GM19023 (cell line): Measurements from ENCODE around the gene MRPS18A.

Experiments
- ATAC-seq: cut with Tn5 transposase; IDR thresholded peaks from one replicate; pipeline ENCODE4 v1.9.1; 2021; ENCODE audit warnings: mild to moderate bottlenecking, moderate library complexity; ENCODE audit not compliant: unreplicated experiment

MRPS18A gene

DNA sequence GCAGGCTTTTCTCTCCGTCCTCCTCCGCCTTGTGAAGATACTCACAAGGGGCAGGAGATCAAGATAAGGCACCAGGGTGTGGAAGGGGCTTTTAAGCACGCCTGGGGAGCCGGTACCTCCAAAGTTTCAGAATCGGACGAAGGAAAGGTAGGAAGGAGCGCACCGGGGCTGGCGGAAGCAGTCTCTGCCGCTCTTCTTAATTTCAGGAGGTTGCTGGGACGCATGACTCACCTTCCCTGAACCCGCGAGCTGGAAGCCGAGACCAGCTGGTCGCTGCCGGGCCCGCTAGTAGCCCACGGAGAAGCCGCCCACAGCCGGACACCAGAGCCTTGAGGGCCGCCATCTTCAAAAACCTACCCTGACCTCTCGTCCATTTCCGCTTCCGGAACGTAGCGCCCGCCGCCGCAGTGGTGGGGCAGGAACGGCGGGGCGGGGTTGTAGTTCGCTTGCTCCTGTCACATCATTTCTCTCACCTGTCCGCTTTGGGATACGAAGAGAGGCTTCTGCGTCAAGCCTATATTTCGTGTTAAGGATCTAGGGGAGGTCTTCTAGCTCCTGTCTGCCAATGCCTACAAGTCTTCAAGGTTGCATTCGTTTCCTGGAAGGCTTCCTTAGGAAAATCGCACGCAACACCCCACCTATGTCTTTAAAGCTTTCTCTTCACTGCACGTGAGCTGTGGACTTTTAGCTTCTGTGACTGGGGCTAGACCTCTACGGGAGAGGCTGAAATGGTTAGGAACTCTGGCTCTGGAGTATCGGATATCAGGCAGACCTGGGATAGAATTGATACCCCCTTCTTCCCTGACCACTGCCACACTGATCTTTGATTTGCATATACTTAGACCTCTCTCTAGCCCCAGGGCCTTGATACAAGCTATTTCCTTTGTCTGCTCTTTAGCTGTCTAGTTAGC lies at the start of gene MRPS18A:
Gene MRPS18A, minus strand, starts transcription at position 355 of the 911 bp plus-strand sequence. Its CDS starts 12 bp downstream, at position 343.
- peak; percentile 99 for ATAC-seq

DNA sequence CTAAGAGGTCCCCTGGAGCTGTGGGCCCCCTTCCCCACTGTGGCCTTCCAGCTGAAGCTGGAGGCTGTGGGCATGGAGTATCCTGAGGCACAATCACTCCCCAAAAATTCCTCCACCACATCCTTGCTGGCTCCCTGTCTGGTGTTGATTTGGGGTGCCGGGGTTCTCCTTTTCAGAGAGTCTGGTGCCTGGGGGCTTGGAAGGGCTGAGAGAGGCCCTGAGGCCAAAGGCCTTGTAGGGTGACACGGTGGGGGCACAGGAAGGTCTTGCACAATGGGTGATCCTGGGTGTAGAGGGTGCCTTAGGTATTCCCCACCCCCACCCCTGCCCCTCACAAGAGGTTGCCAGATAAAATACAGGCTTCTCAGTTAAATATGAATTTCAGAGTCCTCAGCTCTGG lies 49.3 kb upstream of the MRPS18A start:
- ATAC-seq, result no peak

DNA sequence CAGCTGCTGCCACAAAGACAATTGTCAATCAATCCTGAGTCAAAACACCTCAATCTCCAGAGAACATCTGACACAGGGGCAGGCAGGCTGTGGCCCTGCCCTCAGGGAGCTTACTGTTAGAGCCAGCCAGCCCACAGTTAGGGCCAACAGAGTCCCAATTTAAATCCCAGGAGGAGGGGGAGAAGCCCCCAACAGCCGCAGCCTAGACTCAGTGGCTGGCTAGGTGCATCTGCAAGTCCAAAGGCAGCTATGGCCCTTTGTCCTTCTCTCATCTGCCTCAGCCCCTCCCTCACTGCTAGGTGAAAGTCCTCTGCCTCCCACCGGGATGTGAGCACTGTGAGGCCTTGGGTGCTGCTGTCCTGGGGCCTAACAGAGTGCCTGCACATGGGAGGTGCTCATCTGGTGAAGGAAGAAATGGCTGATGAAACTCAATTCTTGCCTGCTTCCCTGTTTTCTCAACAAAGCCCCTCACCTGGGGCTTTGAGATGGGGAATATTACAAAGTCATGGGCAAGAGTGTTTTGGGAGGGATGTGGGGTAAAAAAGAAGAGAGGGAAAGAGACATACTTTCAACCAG lies 48.7 kb upstream of the MRPS18A start:
- no peak for ATAC-seq

DNA sequence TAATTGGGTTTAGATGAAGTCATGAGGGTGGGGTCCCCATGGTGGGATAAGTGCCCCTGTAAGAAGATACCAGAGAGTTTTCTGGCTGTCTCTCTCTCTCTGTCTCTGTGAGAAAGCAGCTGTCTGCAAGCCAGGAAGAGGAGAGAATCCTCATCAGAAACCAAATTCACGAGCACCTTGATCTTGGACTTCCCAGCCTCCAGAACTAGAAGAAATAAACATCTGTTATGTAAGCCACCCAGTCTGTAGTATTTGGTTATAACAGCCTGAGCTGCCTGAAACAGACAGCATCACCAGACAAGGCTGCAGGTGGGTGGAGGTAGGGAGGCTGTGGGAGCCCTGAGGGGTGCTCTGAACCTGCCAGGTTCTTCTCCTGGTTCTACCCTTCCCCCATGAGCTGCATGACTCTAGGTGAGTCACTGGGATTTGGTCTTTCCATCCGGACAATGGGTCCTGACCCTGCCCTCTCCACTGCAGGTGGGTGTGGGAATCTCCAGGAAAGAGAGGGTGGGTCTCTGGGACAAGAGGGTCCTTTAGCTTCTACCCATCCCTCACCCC lies 48.1 kb upstream of the MRPS18A start:
- no peak for ATAC-seq

DNA sequence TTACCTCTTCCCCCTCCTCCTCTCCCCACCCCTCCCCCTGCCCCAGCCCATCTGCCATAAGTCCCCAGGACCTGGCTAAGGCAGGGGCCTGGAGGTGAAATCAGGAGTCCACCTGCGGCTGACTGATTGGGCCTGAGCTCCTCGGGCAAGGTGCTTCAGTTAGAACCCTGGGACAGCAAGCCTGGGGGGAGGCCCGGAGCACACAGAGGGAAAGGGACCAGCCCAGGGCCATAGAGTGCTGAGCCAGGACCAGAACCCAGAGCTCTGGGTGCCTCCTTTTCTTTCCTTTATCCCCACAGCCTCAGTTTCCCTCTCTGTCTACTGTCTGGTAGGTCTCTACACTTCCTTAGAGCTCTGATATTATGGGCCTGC lies 46.7 kb upstream of the MRPS18A start:
- no peak for ATAC-seq

DNA sequence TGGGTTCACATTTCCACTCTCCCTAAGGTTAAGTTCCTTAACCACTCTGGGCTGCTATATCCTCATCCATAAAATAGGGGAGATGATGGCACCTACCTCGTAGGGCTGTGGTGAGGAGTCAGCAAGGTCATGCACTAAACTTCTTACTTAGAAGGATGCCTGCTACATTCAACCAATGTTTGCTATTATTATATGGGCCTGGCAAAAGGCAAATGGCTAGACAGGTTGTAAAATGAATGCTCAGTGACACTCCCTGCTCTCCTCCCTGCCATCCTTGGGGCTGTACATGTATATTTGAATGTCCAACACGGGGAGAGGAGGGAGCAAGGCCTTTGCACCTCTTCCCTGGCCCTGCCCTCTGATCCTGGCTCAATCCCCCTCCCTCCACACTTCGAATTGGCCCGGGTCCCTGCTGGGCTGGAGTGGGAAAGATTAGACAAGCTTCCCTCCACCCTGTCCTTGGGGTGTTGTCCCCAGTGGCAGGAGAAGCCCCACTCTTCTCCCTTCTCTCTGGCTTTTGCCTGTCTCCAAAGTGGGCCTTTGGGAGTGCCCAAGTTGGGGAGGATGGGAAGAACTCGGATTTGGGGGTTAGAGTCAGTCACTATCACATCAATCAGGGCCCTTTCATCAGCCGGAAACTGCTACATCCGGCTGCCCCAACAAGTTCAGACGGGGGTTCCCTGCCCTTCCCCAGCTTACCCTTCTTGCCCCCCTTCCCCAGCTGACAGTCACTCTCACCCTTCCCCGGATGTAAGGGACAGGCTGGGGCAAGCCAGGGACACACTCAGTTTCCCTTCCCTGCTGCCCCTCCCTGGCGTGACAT lies 46.1 kb upstream of the MRPS18A start:
- no peak for ATAC-seq

DNA sequence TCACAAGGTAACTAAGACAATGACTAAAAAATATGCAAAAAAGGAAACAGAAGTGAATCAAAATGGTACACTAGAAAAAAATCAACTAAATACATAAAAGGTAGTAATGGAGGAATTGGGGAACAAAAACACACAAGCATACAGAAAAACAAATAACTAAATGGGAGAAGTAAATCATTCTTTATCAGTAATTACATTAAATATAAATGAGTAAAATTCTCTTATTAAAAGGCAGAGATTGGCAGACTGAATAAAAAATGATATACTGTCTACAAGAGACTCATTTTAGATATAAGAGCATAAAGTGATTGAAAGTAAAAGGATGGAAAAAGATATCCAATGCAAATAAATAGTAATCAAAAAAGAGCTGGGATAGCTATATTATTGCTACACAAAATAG lies 43.0 kb upstream of the MRPS18A start:
- ATAC-seq, result no peak

DNA sequence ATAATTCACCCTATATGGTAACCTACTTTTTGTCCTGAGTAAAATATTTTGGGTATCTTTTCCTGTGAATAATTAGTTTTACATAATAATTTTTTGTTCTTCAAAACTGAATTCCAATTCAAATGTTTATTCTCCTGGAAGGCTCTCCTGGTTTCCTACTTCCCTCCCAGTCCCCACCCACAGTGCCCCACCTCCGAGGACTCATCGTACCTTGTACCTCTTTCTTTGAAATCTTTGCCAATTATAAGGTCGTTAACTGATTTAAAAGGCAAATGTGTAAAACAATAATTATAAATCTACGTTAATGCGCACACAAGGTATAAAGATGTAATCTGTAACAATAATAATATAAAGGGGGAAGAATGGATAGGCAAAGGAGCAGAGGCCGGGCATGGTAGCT lies 41.9 kb upstream of the MRPS18A start:
- ATAC-seq, result no peak

DNA sequence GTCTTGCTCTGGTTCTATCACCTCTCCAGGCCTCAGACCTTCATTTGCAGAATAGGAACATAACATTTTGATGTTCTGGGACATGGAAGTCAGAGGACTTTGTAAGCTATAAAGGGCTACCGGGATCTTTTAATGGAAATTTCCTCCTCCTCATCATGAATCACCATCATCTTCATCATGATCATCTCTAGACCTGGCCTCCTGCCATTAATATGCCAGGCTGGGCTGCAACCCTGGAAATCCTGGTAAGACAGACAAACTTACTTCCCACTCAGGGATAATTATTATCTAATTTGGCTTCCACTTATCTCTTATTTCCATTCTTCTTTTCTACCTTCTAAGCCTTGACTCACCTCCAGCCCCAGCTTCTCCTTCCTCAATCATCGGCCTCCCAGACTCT lies 41.0 kb upstream of the MRPS18A start:
- no peak for ATAC-seq

DNA sequence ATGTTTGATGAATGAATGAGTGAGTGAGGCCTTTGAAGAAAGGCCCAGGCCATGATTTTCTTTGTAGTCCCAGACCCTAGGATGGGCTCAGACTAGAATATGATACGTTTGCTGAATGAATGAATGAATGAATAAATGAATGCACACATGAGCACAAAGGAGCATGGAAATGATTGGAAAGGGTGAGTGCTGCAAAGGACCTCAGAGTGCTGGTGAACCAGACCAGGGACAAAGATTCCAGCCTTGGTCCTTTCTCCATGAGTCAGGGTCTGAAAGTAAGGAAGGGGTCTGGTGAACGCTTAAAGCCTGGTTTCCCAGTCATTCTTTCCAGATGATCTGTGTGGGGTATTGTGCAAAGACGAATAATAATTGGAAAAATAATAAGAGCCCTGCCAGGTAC lies 40.0 kb upstream of the MRPS18A start:
- ATAC-seq, result no peak

DNA sequence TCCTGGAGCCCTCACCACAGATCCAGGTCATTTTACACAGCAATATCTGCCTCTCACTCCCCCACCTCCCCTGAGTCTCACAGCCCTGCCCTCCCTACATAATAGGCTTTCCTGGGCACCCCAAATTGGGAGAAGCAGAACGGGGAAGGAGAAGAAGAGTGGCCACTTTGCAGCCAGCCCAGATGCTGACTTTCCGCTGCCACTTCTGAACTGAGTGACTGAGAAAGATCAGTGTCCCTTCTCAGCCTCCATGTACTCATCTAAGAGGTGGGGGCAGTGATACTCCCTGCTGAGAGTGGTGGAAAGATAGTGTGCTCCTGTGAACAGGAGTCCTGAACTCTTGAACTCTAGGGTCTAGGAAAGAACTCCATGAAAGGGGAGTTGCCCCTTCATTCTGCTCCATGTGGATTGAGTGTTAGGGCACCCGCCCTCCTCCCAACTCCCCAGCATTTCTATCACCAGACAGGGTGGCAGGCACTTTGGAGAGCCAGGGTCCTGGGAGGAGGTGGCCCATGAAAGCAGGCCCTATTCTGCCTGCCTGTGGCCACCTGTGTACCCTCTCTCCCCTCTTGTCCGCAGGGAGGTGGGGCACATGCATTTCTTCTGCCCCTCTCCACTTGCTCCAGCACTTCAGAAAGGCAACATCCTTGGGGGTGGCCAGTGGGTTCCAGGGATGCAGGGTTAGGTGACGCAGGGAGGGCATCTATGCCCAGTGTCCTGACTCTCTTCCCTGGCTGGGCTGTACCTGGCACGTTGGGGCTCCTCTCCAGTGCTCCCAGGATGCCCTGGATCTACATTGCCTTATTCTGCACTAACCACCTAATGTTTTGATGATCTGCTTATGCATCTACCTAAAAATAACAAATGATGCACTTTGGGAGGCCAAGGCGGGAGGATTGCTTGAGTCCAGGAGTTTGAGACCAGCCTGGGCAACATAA lies 38.3 kb upstream of the MRPS18A start:
- ATAC-seq, result no peak

DNA sequence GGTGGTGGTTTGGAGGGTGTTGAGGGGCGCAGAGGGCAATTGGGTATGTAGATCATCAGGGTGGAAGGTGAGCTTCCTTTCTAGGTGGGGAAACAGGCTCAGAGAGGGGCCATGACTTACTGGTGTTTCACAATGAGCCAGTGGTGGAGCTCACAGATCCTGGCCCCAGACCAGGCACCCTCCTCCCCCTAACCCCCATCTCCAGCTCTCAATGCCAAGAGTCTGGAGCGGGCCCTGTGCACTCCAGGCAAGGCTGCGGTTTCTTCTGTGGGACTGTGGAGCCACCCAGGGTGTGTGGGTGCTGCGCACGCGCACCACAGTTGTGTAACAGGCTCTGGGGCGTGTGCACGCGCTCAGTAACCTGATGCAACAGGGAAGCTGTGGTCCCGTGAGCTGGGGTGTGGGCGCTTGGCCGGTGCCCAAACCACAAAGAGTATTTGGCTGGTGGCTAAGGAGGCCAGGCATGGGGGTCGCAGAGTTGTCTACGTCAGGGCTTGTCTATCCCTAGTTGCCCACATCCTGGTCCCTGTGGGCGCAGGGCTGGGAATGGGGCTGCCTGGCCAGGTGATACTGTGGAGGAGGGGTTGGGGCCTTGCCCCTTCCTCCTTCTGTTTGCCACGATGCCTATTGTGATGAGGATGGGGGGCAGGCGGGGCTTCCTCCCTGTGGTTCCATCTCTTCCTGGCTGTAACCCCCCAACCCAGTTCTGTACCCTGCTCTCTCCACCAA lies 37.5 kb upstream of the MRPS18A start:
- peak; percentile 74 for ATAC-seq

DNA sequence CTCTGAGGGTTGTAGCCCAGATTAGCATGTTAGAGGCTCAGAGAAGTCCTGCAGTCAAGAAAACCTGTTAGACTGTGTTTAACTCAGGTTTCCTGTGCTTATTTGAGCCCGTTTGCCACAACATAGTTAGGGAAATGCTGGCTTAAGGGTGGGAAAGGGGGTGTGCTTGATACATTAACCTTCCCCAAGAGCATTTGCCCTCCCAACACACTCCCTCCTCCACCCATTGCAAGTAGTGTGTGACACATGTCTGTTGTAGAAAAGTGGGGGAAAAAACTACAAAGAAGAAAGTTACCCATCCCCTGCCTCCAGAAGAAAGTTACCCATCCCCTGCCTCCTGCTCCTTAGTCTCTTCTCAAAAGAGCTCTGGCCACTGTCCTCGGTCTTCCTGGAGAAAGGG lies 36.8 kb upstream of the MRPS18A start:
- no peak for ATAC-seq

DNA sequence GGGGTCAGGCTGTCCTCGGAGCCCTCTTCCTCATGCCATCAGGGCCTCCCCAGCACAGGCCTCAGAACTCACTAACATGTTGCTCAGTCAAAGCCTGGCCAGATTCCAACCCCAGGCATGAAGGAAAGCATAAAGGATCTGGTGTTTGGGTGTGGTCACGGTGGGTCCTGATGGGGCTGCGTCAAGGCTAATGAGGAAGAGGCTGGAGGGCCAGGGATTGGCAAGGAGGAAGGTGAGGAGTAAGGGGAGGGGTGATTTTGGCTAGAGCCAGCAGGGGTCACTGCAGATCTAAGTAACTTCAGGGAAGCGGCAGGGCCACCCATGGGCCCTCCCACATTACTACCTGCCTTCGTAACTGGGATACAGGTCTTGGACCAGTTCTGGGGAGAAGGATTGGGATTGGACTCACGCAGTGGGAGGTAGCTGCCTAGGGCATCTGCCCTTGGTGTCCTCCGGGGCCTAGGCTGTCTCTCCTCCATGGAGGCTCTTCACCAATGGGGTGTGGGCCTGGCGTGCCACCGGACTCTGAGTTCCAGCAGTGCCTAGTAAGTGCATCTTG lies 36.2 kb upstream of the MRPS18A start:
- peak; percentile 57 for ATAC-seq

DNA sequence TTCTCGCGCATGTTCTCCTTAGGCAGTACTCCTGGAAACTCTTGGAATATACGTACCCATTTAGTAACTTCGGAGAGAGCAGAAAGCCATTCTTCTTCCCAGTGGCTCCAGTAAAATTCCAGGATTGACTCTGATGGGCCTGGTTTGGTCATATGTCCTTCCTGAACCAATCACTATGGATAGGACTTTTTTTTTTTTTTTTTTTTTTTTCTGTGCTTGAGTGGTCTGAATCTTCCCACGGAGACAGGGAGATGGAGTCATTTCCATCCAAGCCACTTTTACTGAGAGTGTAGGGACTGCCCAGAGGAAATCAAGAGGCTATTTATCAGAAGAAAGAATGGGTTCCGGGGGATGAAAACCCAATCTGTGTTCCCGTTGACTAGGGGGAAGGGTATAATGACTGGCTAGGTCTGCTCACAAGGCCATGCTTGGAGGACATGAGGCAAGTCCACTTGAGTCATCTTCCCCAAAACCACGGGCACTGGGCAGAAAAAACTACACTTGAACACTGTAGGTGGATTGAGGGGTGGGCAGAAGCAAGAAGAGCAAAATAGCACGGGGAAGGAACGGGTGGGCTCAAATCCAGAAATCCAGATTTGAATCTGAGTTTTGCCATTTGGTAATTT lies 35.4 kb upstream of the MRPS18A start:
- no peak for ATAC-seq

DNA sequence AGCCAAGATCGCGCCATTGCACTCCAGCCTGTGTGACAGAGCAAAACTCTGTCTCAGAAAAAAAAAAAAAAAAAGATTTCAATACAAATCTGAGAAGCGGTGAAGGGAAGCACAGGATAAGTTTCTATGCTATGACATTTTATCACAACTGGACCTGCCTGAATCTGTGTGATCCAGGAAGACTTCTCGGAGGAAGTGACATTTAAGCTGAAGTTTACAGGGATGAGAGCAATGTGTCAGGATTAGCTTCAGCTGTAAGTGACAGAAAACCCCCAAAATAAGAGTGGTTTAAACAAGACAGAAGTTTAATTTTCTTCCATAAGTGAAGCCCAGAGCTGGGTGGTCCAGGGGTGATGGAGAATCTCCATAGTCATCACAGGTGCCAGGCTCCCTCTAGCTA lies 33.4 kb upstream of the MRPS18A start:
- no peak for ATAC-seq

DNA sequence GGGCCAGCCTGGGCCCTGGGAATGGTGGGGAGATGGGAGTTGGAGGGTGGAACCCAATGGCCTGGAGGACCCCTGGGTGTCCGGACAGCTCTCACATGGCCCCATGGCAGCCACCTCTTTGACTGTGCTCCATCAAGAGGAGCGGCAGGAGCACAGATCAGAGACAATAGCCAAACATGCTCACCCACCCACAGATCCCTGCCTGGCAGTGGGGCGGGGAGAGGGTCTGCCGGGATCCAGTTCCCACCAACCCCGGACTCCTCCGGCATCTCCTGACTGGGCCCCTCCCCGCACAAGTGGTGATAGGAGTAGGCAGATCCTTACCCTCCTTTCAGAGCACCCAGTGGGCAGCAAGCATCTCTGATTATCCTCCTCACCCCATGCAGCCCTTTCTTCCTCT lies 31.9 kb upstream of the MRPS18A start:
- no peak for ATAC-seq

DNA sequence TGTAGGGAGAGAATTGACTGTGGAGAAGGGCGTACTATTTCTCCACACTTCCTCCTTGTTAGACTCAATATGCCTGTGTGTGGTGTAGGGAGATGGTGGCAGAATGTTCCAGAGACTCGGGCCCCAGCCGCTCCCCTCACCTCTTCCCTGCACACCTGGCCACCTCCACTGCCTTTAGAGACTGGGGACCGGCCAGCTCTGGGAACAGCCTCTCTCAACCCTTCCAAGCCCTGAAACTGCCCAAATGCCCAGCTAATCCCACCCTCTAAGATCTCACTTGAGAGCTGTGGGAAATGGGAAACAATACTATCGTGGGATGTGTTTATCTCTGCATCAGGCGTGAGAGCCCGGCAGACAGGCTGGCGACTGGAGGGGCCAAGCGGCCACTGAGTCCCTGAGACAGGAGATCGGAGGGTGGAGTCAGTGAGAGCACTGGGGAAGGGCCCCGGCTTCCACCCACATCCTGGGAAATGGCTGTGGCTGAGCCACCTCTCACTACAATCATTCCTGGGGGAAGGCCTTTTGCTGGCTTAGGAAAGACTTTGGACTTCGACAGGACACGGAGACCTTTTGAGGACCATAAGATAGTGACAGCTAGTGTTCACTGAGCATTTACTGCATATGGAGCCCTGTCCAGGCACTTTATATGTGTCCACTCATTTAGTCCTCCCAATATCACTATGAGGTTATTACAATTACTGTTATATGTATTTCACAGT lies 31.0 kb upstream of the MRPS18A start:
- ATAC-seq, result no peak
